Endodermal cell (in vitro differentiated cells): ENCODE measurements around the gene PTPN21. TPM values are rescaled to one million over a fixed set of nuclear protein-coding genes. Genes with fewer than 3 reads are reported as not detected.

Experiments
- DNase-seq: peaks from one replicate; pipeline ENCODE4 v3.0.0-alpha.2; 2017
- H3K27ac ChIP-seq: 2 replicates; pipeline ENCODE4 v1.5.1; 2013; ENCODE audit warnings: mild to moderate bottlenecking, low read depth, low read length, moderate library complexity
- H3K27me3 ChIP-seq: 2 replicates; pipeline ENCODE4 v1.6.1; 2013; ENCODE audit warnings: mild to moderate bottlenecking, low read length, moderate library complexity; ENCODE audit not compliant: insufficient read depth, control insufficient read depth, poor library complexity, severe bottlenecking
- H3K36me3 ChIP-seq: 2 replicates; pipeline ENCODE4 v1.7.0; 2013; ENCODE audit warnings: mild to moderate bottlenecking, low read length, moderate library complexity; ENCODE audit not compliant: control insufficient read depth, insufficient read depth
- H3K4me1 ChIP-seq: one replicate; pipeline ENCODE4 v1.7.0; 2013; ENCODE audit warnings: low read length; ENCODE audit not compliant: control insufficient read depth, insufficient read depth
- H3K4me3 ChIP-seq: 2 replicates; pipeline ENCODE4 v1.5.1; 2013; ENCODE audit warnings: mild to moderate bottlenecking, low read length, moderate library complexity
- H3K9ac ChIP-seq: 2 replicates; pipeline ENCODE4 v1.6.1; 2013; ENCODE audit warnings: mild to moderate bottlenecking, low read length, moderate library complexity; ENCODE audit not compliant: poor library complexity, severe bottlenecking; ENCODE audit errors: extremely low read depth
- H3K9me3 ChIP-seq: 2 replicates; pipeline ENCODE4 v1.6.1; 2013; ENCODE audit warnings: mild to moderate bottlenecking, low read length, moderate library complexity; ENCODE audit not compliant: control insufficient read depth
- H3K27ac Mint-ChIP-seq: 2 replicates; pipeline ENCODE4 v1.8.0; 2020; ENCODE audit warnings: mixed read lengths
- H3K27me3 Mint-ChIP-seq: 2 replicates; pipeline ENCODE4 v1.8.0; 2021; ENCODE audit warnings: mild to moderate bottlenecking, mixed read lengths; ENCODE audit not compliant: insufficient read depth
- H3K36me3 Mint-ChIP-seq: 2 replicates; pipeline ENCODE4 v1.8.0; 2020; ENCODE audit warnings: low read depth, mixed read lengths
- H3K4me1 Mint-ChIP-seq: 2 replicates; pipeline ENCODE4 v1.8.0; 2020; ENCODE audit warnings: mixed read lengths
- H3K4me3 Mint-ChIP-seq: 2 replicates; pipeline ENCODE4 v1.8.0; 2020; ENCODE audit warnings: mild to moderate bottlenecking, moderate library complexity, mixed read lengths
- H3K9me3 Mint-ChIP-seq: 2 replicates; pipeline ENCODE4 v1.8.0; 2020; ENCODE audit warnings: mild to moderate bottlenecking, mixed read lengths
- CTCF ChIP-seq: fragments of 200-600 bp; sonication (generic); conservative IDR thresholded peaks from 2 replicates; pipeline ENCODE4 v1.5.0; 2021; ENCODE audit warnings: antibody characterized with exemption, mild to moderate bottlenecking
- WGBS, 2 experiments: methylation state at CpG; one replicate each; pipeline versions ENCODE4 v1.1.5 to v1.1.7; 2013; ENCODE audit warnings: missing lambda C conversion rate in 2 of 2, mixed read lengths in 1 of 2; ENCODE audit not compliant: insufficient coverage in 1 of 2, insufficient read length in 1 of 2; 5-methylcytosine and 5-hydroxymethylcytosine counted together
- total RNA-seq, 2 donors: library from RNA; stranded (reverse); fragmentation: NEBNext Ultra II Directional in 1 of 2; extraction: Animal tissue kit (Norgen Biotek cat#: 25700) in 1 of 2; gene quantifications; 2 replicates in 1 of 2; 3 replicates in 1 of 2; pipeline ENCODE4 v1.2.1, GENCODE V29; 2021

The PTPN21 gene
- total RNA-seq, 2 donors from 2014 or later = 23.8 to 45.5 TPM

GRCh38 chr14:88439088-88439487 is 115.7 kb downstream of the PTPN21 start:
- no peak overlapping the region for H3K4me3 ChIP-seq
- no peak overlapping the region for H3K4me3 Mint-ChIP-seq
- no peak overlapping the region for H3K9ac ChIP-seq
- no peaks in the 10 kb centered on the region for H3K27me3 Mint-ChIP-seq
- no peaks in the 10 kb centered on the region for H3K9me3 Mint-ChIP-seq
- no peak for TF ChIP-seq CTCF
- DNase-seq = no peak
- no peaks in the 10 kb centered on the region for H3K27me3 ChIP-seq
- H3K27ac Mint-ChIP-seq = no peak overlapping the region
- H3K36me3 ChIP-seq = peaks cover 26% of the 10 kb centered on the region
- no peak overlapping the region for H3K27ac ChIP-seq
- no peaks in the 10 kb centered on the region for H3K4me1 Mint-ChIP-seq
- no peaks in the 10 kb centered on the region for H3K4me1 ChIP-seq
- H3K36me3 Mint-ChIP-seq = peaks cover 60% of the 10 kb centered on the region
- H3K9me3 ChIP-seq = no peaks in the 10 kb centered on the region
- WGBS, 2 experiments = 86% methylated on average over 1 of the region's 2 CpGs; no CpG with 5 or more reads in 1 of the 2 experiments

- Mint-ChIP-seq H3K27me3 (no peaks in the 10 kb centered on the region), H3K27ac (no peak overlapping the region), H3K4me3 (no peak overlapping the region), H3K9me3 (no peaks in the 10 kb centered on the region), H3K36me3 (peaks cover 53% of the 10 kb centered on the region), H3K4me1 (no peaks in the 10 kb centered on the region)
- H3K9ac ChIP-seq = no peak overlapping the region
- DNase-seq = no peak
- no peaks in the 10 kb centered on the region for H3K4me1 ChIP-seq
- no peak overlapping the region for H3K27ac ChIP-seq
- H3K4me3 ChIP-seq = no peak overlapping the region
- WGBS, 2 experiments = 93 to 100% methylated on average over 3 to 5 of the region's 5 CpGs
- no peaks in the 10 kb centered on the region for H3K9me3 ChIP-seq
- TF ChIP-seq CTCF = peak; percentile 21
- no peaks in the 10 kb centered on the region for H3K27me3 ChIP-seq
- H3K36me3 ChIP-seq = peaks cover 29% of the 10 kb centered on the region
These were observed 117.1 kb downstream of the PTPN21 start for GRCh38 chr14:88437658-88438057.

- Histone ChIP-seq H3K4me1 (no peaks in the 10 kb centered on the region), H3K9ac (no peak overlapping the region), H3K9me3 (no peaks in the 10 kb centered on the region), H3K36me3 (peaks cover 32% of the 10 kb centered on the region), H3K27me3 (no peaks in the 10 kb centered on the region), H3K27ac (no peak overlapping the region), H3K4me3 (no peak overlapping the region)
- 91% methylated on average over 2 of the region's 2 CpGs; no CpG with 5 or more reads in 1 of the 2 experiments for WGBS, 2 experiments
- no peak overlapping the region for H3K27ac Mint-ChIP-seq
- H3K9me3 Mint-ChIP-seq = no peaks in the 10 kb centered on the region
- no peak for DNase-seq
- peaks cover 22% of the 10 kb centered on the region for H3K36me3 Mint-ChIP-seq
- no peak for TF ChIP-seq CTCF
- H3K4me3 Mint-ChIP-seq = no peak overlapping the region
- no peaks in the 10 kb centered on the region for H3K27me3 Mint-ChIP-seq
- H3K4me1 Mint-ChIP-seq = no peaks in the 10 kb centered on the region
These were observed 123.8 kb downstream of the PTPN21 start for GRCh38 chr14:88430976-88431375.
